GM19463 (cell line): Measurements from ENCODE around the gene ATL2.
"Not testable (repeated sequence)": the region's sequence is repeated elsewhere in the genome, so short reads cannot be mapped to it uniquely, and the experiment has no call there.

Source experiments
- ATAC-seq: cut with Tn5 transposase; IDR thresholded peaks from one replicate; pipeline ENCODE4 v1.9.1; 2021; ENCODE audit warnings: mild to moderate bottlenecking, moderate library complexity; ENCODE audit not compliant: unreplicated experiment

Gene ATL2

DNA sequence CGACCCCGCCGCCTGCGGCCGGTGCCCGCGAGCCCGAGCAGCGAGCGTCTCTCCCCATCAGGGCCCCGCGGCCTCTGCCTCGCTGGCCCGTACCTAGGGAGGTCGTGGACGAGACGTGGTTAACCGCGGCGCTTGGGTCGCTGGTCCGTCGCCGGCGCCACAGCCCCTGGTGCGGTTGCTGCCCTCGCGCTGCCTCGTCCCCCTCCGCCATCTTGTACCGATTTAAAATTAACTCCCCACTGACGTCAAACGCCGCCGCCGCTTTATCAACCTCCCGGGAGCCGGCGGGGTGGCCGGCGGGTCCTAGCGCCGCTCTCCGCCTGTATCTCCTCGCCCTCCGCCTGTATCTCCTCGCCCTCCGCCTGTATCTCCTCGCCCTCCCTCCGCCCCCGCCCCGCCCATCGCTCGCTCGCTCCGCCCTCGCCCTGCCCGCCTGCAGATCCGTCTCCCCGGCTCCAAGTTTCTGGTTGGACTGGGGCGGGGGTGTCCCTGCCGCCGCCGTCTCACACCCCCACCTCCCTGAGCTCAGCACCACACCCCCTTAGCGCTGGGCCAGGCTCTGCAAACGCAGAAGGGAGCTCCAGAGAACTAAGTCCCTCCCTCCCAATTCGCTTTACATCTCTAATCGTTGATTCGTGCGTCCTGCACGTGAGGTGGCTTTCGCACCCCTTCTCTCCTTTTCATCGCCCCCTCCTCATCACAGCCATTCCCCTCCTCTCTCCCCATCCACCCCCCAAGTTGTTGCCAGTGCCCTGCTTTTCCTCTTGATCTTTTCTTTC, at the start of gene ATL2:
Gene ATL2 (minus strand): TSS at position 224 of the 779 bp plus-strand sequence. CDS start 13 bp downstream, at position 211.
- peak; percentile 83 for ATAC-seq

DNA sequence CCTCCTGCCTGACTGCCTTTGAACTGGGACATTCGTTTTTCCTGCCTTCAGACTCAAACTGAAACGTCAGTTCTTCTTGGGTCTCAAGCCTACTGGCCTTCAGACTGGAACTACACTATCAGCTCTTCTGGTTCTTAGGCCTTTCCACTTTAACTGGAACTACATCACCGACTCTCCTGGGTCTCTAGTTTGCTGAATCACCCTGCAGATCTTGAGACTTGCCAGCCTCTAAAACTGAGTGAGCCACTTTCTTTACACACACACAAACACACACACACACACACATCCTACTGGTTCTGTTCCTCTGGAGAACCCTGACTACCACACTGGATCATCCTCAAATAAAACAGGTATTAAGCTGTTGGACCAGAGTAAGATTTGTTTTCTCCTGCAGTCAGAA, 46.7 kb upstream of the ATL2 start:
- no peak for ATAC-seq

DNA sequence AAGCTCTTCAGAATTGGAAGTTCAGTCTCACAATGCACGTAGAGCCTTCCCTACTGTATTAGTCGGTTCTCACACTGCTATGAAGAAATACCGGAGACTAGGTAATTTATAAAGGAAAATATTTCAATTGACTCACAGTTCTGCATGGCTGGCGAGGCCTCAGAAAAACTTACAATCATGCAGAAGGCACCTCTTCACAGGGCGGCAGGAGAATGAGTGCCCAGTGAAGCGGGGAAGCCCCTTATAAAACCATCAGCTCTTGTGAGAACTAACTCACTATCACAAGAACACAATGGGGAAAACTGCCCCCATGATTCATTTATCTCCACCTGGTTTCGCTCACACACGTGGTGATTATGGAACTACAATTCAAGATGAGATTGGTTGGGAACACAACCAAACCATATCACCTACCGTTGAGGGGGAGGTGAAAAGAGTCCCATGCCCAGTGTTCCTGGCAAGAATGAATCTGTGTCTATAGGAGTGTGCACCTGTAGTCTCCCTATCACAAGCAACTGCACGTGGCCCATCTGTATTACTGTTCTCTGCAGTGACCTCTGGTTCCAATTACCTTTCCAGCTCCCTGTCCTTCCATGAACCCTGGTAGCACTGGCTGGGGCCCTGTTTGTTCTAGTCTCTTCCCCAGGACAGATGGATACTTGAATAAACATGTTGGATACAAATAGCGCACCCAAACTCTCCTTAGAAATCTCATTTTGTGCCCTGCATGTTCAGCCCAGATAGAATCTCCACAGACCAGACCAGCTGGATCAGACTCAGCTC, 44.4 kb upstream of the ATL2 start:
- ATAC-seq: no peak

DNA sequence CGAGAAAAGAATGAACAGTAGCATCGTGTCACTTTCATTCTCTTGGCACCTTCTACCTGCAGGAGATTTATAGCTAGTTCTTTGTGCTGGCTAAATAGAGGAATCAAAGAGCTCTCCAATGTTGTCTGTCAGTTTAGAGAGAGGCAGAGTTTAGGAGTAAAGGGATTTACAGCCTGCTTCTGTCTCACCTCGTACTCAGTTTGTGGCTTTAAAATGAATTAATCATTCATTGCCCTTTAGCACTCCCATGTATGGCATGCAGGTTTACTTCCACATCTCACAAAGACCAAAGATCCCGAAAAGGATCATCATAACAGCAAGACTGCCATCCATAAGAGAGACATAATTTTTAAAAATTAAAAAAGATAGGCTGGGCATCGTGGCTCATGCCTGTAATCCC, 42.4 kb upstream of the ATL2 start:
- ATAC-seq: no peak

DNA sequence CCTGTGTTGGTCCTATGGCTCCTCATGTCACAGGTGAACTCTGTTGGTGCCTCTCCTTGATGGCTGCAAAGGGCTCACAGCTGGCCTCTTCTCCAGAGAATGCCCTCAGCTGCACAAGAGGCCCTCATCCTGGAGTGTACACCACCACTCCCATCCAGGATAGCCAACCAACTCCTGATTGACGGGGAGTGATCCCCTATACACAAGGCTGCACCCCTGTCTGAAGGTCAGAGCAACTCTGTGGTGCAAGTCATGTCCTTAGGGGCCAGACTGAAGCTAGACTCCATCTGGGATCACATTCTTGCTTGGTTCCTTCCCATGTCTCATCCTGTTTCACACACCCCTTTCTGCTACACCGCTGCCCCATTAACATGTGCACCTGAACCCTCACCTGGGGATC, 41.7 kb upstream of the ATL2 start:
- no peak for ATAC-seq

DNA sequence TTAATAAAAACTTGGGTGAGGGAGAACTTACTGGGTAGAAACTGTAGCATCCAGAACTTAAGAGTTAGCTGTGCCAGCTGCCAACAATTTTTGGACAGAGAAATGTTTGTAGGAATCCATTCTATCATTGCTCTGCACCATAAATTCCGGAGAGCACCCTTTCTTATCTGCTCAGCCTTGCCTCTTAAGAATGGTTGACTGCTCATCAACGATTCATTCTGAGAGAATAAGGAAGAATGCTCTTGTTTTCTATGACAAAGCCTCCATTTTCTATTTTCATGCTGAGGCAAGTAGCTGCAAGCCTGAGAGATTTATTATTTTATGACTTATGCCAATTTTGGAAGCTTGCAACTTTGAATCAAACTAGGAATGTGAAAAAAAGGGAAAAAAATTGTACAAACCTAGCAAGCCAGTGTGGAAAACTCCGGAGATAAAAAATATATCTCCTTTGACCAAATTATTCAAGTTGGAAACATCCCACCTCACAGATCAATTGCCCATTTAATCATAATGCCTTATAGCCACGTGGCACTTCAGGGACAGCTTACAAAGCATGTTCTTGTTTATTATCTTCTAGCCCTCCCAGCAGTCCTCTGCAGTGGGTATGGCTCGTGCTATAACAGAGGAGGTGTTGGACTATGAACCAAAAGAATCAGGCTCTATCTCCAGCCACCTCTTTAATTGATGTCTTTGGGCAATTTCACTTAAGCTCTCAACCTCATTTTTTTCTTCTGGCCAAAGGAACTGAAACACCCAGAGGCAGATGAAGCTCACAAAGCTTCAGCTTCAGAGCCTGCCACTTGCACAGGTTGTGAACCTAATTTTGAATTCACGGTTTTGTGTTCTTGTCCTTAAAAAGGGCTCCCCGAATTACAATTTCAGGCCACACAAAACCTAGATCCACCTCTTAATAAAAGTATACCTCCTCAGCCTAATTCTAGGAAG, 40.9 kb upstream of the ATL2 start:
- no peak for ATAC-seq

DNA sequence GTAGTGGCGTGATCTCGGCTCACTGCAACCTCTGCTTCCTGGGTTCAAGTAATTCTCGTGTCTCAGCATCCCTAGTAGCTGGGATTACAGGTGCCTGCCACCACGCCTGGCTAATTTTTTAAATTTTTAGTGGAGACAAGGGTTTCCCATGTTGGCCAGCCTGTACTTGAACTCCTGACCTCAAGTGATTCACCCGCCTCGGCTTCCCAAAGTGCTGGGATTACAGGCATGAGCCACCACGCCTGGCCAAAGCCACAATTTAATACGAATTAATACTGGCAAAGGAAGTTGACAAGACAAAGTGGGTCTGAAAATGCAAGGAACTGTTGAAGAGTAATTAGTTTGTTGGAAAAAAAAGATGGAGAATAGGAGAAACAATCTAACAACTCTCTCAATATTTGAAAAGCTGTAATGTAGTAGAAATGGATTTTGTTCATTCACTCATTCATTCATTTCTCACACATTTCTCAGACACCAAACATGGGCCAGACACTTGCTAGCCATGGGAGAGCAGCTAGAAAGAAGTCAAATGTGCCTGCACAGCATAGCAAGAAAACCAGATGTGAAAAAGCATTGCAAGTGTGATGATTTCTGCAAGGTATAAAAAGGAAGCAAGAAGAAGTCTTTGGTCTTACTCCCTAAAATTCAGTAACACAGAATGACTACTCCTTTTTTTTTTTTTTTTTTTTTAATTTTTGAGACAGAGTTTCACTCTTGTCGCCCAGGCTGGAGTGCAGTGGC, 39.4 kb upstream of the ATL2 start:
- ATAC-seq: no peak

DNA sequence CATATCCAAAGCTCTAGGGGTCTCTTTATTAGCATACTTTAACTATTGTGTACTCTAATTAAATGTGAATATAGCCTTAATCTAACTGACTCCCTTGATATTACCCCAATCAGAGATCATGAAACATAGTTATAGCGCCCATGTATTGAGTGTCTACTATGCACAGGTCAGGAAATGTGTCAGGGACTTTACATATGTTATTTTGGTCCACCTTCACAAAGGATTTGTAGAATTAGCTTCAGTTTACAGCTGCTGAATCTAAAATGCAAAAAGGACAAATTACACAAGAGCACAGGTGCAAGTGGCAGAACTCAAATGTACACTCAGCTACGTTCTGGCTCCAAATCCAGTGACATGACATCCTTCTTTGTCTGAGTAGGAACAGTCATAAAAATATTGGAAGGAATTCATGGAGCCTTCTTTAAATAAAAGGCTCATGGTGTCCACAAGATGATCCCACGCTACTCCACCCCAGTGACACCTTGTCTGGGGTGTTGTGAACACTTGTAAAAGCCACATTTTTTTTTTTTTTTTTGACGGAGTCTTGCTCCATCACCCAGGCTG, 38.7 kb upstream of the ATL2 start:
- ATAC-seq: no peak

DNA sequence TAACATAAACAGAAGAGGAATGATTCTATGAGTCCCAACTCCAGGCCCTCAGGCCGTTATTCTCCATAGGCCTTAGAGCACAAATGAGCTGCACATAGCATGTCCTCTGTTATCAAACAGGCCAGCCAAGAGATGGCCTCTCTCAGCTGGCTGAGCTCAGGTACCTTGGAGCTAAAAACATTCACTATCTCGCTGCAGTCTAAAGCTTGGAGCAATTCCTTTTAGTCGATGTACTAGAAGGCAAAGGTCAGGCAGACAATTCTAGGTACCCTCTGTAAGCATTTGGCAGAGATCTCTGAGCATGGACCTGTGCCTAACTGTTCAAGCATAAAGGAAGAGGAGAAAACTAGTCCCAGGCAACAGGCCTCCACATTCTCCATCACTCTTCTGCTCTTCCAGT, 38.0 kb upstream of the ATL2 start:
- no peak for ATAC-seq

DNA sequence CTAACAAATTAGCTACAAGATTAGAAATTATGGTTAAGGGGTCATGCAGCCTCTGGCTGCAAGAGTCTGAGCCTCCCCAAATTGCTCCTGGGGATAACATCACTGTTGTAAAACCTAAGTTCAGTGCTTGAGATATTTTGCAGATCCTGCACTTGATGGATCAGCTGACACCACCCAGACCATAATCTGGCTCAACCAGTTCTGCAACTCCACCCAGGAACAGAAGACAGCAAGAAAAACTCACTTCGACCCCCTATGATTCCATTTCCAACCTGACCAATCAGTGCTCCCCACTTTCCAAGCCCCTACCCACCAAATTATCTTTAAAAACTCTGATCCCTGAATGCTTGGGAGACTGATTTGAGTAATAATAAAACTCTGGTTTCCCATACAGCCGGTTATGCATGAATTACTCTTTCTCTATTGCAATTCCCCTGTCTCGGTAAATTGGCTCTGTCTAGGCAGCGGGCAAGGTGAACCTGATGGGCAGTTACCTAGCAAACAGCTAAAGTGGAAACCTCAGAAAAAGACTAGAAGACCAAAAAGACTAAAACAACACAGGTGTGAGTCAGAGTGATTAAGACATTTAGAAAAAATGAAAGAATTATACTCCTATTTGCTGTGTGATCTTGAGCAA, 35.3 kb upstream of the ATL2 start:
- ATAC-seq: not testable (repeated sequence)

DNA sequence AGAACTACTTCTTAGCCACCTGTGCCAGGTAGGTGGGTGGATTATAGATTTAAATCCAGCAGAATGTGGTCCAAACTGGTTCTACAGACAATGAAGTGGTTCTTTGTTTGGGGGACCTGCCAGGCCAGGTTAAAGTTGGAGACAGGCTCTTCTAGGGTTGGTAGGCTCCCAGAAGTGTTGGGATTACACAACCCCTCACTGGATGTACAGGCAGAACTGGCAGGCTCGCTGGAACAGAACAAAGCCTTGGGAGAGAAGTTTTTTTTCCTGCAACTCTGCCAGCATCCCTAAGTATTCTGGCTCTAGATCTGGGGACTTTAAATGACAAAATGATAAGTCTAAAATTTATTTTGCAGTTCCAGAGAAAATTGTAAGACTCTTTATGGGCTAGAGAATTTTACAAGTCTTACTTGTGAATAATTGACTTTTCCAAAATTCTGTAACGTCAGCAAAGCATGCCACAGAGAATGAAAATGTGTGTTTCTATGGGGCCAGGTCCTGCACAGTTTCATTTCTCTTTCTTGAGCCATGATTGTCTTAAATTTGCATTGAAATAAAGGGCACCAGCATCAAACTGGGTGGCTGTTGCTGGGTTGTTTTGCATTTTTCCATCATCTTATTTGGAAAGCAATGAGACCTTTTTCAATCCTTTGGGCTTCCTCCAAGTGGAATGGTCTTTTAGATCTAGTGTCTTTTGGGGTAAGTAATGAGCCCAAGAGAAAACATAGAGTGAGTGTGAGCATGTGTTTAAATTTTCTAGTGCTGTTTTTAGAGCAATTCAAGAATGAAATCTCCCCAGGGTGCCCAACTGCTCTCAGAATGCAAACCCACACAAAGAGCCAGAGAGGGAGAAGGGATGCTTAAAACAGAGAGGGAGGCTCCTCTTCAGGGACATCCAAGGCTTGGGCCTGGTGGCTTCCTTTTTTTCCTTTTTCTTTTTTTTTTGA, 32.4 kb upstream of the ATL2 start:
- peak; percentile 73 for ATAC-seq

DNA sequence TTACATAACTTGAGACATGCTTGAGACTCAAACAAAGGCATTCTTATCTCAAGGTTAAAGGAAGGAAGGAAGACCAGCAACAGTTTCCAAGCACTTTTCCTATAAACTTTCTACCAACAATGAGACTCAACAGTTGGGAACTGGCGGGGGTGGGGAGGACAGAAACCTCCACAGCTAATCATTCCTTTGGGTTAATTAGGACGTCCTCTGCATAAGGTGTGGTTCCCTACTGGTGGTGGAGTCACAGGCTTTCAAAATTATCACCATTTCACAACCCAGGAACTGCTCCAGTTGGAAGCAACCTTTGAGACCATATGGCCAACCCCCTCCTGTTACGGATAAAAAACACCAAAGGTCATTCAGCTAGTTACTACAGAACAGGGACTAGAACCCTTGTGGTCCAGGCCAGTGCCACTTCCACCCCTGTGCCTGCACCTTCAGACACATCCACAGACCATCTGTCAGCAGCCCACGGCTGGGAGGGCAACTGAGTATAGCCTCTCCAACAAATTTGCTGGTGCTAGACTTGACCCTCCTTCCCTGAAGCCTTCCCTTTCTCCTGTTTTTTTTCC, 30.1 kb upstream of the ATL2 start:
- ATAC-seq: no peak

DNA sequence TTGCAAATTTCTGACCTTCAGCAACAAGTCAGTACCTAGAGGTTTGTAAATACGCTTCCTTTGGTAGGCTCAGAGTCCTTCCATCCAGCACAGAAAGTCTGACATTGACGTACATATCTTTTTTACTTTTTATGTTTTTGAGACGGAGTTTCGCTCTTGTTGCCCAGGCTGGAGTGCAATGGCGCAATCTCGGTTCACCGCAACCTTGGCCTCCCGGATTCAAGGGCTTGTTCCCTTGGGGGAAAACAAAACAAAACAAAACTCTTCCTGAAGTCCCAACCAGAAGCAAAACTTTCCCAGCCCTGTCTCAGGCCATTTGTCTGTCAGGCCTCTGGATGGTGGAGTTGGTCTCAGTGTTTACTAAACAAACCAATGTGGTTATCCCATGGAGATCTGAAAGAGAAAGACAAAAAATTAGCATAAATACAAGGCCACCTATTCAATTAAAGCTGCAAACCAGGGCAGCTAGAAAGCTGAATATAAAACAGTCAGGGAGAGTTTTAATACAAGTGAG, 29.6 kb upstream of the ATL2 start:
- no peak for ATAC-seq

DNA sequence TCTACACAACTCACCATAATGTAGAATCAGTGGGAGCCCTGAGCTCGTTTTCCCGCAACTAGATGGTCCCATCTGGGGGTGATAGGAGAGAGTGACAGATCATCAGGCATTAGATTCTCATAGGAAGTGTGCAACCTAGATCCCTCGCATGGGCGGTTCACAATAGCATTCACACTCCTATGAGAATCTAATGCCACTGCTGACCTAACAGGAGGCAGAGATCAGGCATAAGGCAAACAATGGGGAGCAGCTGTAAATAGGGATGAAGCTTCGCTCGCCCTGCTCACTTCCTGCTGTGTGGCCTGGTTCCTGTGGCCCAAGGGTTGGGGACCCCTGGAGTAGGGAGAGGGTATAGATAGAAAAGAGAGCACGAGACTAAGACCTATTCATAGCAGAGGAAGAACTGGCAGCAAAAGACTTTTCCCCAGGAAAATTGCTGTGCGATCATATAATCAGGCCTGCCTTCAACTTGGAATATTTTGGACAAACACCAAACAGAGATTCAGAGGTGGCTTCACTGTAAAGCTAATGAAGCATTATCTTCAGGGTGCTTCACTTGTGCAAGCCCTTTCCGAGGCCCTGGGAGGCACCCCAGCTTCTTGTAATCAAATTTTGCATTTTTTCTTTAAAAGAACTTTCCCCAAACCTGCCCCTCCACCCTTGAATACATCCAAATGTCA, 29.0 kb upstream of the ATL2 start:
- ATAC-seq: no peak

DNA sequence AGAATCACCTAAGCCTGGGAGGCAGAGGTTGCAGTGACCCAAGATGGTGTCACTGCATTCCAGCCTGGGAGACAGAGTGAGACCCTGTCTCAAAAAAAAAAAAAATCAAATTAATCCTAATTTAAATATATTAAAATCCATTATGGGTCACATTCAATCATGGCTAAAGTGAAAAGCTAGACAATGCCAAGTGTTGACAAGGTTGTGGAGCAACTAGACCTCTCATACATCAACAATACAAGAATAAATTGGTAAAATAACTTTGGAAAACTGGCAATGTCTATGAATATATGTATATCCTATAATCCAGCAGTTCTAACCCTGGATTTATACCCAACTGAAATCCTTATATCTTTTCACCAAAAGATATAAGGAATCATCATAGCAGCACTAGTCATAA, 23.4 kb upstream of the ATL2 start:
- no peak for ATAC-seq

DNA sequence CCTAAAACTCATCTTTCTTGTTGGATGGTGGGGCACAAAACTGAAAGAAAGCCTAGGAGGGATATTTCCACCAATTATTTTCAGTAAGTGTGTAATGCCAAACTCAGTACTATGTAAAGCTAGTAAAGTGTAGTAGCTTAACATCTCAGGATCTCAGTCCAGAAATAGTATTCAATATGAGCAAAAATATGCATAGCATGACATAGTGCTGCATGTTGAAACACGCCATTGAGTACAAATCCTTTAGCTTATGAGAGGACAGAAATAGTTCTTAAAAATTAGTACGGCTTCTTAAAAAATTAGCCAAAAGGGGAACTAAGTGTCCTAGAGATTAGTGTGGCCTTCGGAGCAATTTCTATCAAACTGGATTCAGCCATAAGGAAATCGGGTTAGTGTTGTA, 21.7 kb upstream of the ATL2 start:
- no peak for ATAC-seq

DNA sequence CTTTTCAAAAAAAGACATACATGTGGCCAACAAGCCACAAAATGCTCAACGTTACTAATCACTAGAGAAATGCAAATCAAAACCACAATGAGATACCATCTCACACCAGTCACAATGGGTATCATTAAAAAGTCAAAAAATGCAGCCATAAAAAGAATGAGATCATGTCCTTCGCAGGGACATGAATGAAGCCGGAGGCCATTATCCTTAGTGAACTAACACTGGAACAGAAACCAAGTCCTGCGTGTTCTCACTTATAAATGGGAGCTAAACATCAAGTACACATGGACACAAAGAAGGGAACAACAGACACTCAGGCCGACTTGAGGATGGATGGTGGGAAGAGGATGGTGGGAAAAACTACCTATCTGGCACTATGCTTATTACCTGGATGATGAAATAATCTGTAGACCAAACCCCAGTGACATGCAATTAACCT, 17.8 kb upstream of the ATL2 start:
- no peak for ATAC-seq
